AG09309 (cell line): Measurements from ENCODE around the gene PSMB11.

Source experiments
- DNase-seq: peaks from one replicate; pipeline ENCODE4 v3.0.0-alpha.2; 2010; ENCODE audit warnings: low read depth
- H3K4me3 ChIP-seq: 2 replicates; pipeline ENCODE4 v1.5.1; 2011; ENCODE audit warnings: mild to moderate bottlenecking, low read depth, low read length, moderate library complexity; ENCODE audit not compliant: control insufficient read depth
- TF ChIP-seq, protein P1 (sequence below): IDR thresholded peaks from 2 replicates; pipeline ENCODE4 v1.5.1; 2011; ENCODE audit warnings: mild to moderate bottlenecking, low read depth, low read length, inconsistent platforms; ENCODE audit not compliant: insufficient read depth, control insufficient read depth; ENCODE audit errors: missing control alignments

Gene PSMB11

DNA sequence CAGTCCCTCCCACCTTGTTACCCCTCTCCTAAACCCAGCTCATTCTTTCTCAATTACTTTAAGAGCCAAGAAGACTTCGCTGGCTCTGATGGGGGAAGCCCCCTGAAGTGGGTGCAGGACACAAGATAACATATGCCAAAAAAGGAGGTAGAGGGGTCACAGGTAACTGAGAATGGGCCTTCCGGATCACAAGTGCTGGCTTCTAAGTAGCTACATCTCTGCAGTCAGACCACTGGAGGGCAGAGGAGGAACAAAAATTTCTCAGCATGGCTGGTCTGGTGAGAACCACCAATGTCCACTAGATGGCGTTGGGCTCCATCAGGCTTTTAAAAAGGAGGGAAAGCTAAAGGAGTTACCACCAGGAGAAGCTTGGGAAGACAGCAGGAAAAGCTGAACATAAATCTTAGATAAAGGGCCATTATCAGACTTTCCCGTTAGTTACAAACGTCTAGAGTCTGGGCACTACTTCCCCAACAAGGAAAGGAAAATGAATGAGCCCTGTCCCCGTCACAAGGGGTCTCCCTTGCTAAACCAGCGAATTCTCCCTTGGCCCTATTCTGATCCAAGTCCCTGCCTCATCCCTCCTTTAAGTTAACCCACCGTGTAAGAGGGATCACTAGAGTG, 26.9 kb downstream of the PSMB11 start:
- no peak overlapping the region; the same call in 1 of the 2 replicates for H3K4me3 ChIP-seq
- peak; percentile 81 for DNase-seq
- TF ChIP-seq, protein P1, sequence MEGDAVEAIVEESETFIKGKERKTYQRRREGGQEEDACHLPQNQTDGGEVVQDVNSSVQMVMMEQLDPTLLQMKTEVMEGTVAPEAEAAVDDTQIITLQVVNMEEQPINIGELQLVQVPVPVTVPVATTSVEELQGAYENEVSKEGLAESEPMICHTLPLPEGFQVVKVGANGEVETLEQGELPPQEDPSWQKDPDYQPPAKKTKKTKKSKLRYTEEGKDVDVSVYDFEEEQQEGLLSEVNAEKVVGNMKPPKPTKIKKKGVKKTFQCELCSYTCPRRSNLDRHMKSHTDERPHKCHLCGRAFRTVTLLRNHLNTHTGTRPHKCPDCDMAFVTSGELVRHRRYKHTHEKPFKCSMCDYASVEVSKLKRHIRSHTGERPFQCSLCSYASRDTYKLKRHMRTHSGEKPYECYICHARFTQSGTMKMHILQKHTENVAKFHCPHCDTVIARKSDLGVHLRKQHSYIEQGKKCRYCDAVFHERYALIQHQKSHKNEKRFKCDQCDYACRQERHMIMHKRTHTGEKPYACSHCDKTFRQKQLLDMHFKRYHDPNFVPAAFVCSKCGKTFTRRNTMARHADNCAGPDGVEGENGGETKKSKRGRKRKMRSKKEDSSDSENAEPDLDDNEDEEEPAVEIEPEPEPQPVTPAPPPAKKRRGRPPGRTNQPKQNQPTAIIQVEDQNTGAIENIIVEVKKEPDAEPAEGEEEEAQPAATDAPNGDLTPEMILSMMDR: peak; percentile 98

DNA sequence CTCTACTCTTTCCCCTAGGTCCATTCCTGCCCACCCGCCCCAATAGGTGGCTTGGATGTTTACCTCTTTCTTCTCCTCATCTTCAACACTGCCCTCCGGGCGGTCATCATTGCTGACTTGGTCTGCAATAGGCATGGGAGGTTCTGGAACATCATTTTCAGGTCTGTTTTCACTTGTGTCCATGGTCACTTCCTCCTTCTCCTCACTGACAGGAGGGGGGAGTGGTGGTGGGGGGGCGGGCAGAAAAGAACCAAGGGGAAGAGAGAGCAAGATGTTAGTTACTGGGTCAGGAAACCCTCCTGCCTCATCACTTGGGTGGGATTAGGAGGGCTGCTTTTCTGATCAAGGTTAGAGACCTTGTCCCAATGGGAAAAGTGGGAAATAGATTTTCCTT, 27.4 kb downstream of the PSMB11 start:
- no peak overlapping the region for H3K4me3 ChIP-seq
- TF ChIP-seq, protein P1: no peak
- DNase-seq: no peak

DNA sequence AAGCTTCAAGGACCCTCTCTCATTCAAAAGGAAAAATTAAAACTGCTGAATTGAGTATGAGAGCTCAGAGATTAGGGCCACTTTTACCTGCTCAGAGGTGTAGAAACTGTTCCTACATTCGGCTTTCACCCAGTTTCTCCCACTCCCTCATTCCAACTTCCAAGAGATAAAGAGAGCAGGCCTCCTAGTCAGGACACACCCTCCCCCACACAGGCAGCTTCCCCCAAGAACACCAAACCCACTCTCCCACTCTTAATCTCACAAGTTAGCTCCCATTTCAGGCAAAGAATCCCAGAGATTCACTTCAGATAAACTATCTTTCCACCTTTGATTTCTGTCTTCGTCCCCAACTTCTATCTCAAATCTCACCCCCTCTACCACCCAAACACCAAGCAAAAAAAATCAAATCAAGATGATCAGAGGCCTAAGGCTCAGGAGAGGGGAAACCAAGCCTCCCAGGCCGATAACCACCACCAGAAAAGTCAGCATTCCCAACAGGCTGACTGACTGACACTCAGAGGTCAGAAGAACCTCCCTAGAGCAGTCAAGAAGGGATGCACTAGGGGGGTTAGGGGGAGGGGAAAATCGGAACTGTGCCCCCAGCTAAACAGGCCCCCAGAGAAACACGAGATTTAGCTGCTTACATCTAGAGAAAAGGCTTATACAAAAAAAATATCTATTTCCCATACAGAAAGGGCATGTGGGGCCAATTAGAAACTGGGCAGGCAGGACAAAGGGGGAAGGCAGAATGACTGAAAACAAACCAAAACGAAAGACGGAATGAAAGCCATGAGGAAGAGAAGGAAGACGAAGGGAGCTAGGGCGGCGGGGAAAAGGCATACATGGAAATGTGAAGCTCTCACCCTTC, 28.5 kb downstream of the PSMB11 start:
- peak overlapping the region; percentile 95 for H3K4me3 ChIP-seq
- no peak for DNase-seq
- TF ChIP-seq, protein P1: no peak

DNA sequence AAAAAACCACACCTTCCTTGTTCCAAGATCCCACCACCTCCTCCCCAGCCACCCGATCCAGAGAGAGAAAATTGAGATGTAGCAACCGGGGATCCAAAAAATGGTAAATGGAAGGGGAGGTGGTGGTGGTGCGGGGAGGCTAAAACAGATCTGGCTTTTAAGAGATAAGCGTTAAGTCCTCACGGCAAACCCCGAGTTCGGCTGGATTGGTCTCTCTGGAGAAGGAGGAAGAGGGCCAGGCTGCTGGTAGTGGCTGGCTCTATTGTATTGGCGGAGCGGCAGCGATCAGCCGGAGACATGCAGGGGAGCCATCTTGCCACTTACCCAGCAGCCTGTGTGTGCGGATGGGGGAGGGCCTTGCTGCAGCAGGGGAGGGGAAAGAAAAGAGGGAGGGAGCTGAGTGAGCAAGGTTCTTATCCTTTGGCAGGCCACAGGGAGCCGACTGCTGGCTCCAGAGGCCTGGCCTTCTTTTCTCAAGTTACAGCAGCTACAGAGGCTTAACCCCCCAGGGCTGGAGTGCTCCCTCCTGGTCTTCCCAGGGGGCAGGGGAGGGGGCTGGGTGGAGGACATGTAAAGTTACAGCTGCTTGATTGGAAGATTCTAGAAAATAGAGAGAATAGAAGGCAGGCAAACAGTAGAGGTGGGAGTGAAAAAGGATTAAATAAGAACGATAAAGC, 29.4 kb downstream of the PSMB11 start:
- DNase-seq: peak; percentile 73
- peak overlapping the region; percentile 95 for H3K4me3 ChIP-seq
- TF ChIP-seq, protein P1: no peak

DNA sequence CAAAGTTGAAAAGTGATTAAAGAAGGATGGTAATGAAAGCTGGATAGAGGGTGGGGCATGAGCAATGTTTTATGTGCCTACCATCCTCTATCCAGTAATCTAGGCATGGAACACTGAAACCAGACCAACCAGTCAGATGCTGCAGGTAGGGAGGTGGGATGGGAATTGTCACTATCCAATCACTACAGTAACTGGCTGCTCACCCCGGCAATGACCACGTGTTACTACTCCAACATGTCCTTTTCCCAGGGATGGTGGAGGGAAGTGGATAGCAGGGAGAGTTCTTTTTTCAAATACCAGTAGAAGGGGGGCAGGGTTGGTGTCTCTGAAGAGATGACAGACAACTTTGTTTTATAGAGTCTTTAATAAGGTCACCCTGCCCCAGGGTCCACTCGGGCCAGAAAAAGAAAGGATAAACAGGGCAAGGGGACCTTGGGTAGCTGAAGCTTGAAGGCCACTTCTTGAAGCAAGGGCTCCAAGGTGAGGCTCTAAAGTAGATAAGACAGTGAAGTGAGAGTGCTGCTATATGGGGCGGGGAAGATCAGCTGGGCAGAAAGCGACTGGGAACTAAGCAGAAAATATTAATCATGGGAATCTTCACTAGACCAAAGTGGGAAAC, 30.0 kb downstream of the PSMB11 start:
- peak overlapping the region; percentile 95 for H3K4me3 ChIP-seq
- no peak for DNase-seq
- TF ChIP-seq, protein P1: no peak

DNA sequence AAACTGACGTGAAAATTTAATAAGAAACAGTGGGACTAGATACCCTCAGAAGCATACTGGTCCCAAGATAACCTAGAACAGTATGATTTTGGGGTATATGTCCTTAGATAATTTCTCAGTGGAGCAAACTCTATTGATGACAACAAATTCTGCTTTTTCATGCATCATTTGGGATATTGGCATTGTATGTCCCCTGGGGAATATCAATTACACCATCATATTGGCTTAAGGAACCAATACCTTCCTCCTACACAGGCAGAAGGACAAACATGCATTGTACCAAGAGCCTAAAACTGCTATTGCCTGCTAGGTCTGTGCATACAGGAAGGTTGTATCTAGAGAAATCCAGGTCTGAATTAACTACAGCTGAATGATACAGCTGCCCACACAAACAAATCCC, 32.9 kb downstream of the PSMB11 start:
- DNase-seq: no peak
- TF ChIP-seq, protein P1: no peak

More for the DNA sequence above, 32.9 kb downstream of the PSMB11 start:
- H3K4me3 ChIP-seq: no peak overlapping the region
